ENCODE data around the gene EHMT2. TPM values are rescaled to one million over a fixed set of nuclear protein-coding genes. Genes with fewer than 3 reads are reported as not detected.
A peak's percentile ranks its signal among the peaks of the same experiment; 100 is the strongest.

EHMT2 gene
- total and polyA plus RNA-seq, 2 of the 13 experiments (the other 11 are each of a cell fraction or from before 2014, with no cell fraction given), result 55.2 to 69.2 TPM

GRCh38 chr6:31834367-31835250 lies 62.9 kb downstream of the EHMT2 start (continued):
- TF ChIP-seq, protein P1, sequence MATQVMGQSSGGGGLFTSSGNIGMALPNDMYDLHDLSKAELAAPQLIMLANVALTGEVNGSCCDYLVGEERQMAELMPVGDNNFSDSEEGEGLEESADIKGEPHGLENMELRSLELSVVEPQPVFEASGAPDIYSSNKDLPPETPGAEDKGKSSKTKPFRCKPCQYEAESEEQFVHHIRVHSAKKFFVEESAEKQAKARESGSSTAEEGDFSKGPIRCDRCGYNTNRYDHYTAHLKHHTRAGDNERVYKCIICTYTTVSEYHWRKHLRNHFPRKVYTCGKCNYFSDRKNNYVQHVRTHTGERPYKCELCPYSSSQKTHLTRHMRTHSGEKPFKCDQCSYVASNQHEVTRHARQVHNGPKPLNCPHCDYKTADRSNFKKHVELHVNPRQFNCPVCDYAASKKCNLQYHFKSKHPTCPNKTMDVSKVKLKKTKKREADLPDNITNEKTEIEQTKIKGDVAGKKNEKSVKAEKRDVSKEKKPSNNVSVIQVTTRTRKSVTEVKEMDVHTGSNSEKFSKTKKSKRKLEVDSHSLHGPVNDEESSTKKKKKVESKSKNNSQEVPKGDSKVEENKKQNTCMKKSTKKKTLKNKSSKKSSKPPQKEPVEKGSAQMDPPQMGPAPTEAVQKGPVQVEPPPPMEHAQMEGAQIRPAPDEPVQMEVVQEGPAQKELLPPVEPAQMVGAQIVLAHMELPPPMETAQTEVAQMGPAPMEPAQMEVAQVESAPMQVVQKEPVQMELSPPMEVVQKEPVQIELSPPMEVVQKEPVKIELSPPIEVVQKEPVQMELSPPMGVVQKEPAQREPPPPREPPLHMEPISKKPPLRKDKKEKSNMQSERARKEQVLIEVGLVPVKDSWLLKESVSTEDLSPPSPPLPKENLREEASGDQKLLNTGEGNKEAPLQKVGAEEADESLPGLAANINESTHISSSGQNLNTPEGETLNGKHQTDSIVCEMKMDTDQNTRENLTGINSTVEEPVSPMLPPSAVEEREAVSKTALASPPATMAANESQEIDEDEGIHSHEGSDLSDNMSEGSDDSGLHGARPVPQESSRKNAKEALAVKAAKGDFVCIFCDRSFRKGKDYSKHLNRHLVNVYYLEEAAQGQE (IDR thresholded peaks at IDR 0.05; ENCODE audit: borderline replicate concordance in 1 of 2, low read depth in 1 of 2, low read length in 2 of 2), result peak in 1 of 2 experiments; percentile 77; a peak in 2 of 4 replicates
- TF ChIP-seq CHD2 (IDR thresholded peaks at IDR 0.05; ENCODE audit: low read depth, low read length), result 0 out of 2 replicates have a peak, but pooled peaks have one; percentile 22
- 0 out of 2 replicates have a peak, but pooled peaks have one; percentile 75 for TF ChIP-seq MBD4 (IDR thresholded peaks at IDR 0.05; ENCODE audit: borderline replicate concordance, low read length)
- TF ChIP-seq, protein P2, sequence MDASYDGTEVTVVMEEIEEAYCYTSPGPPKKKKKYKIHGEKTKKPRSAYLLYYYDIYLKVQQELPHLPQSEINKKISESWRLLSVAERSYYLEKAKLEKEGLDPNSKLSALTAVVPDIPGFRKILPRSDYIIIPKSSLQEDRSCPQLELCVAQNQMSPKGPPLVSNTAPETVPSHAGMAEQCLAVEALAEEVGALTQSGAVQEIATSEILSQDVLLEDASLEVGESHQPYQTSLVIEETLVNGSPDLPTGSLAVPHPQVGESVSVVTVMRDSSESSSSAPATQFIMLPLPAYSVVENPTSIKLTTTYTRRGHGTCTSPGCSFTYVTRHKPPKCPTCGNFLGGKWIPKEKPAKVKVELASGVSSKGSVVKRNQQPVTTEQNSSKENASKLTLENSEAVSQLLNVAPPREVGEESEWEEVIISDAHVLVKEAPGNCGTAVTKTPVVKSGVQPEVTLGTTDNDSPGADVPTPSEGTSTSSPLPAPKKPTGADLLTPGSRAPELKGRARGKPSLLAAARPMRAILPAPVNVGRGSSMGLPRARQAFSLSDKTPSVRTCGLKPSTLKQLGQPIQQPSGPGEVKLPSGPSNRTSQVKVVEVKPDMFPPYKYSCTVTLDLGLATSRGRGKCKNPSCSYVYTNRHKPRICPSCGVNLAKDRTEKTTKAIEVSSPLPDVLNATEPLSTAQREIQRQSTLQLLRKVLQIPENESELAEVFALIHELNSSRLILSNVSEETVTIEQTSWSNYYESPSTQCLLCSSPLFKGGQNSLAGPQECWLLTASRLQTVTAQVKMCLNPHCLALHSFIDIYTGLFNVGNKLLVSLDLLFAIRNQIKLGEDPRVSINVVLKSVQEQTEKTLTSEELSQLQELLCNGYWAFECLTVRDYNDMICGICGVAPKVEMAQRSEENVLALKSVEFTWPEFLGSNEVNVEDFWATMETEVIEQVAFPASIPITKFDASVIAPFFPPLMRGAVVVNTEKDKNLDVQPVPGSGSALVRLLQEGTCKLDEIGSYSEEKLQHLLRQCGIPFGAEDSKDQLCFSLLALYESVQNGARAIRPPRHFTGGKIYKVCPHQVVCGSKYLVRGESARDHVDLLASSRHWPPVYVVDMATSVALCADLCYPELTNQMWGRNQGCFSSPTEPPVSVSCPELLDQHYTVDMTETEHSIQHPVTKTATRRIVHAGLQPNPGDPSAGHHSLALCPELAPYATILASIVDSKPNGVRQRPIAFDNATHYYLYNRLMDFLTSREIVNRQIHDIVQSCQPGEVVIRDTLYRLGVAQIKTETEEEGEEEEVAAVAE (CRISPR knock-in tag; IDR thresholded peaks at IDR 0.05; ENCODE audit: borderline replicate concordance), result peak; percentile 86
- TF ChIP-seq ZFP36L1 (CRISPR knock-in tag; IDR thresholded peaks at IDR 0.05), result no peak
- TF ChIP-seq KDM6A (CRISPR knock-in tag; IDR thresholded peaks at IDR 0.05; ENCODE audit: low read depth), result no peak
- peak; percentile 72; the same call in 1 of the 2 replicates for TF ChIP-seq ELF4 (CRISPR knock-in tag; IDR thresholded peaks at IDR 0.05; ENCODE audit: borderline replicate concordance)
- peak; percentile 64 for TF ChIP-seq HDAC1 (CRISPR knock-in tag; IDR thresholded peaks at IDR 0.05)
- TF ChIP-seq GFI1 (CRISPR knock-in tag; IDR thresholded peaks at IDR 0.05; ENCODE audit: borderline replicate concordance), result peak; percentile 15; the same call in 1 of the 2 replicates
- TF ChIP-seq, protein P3, sequence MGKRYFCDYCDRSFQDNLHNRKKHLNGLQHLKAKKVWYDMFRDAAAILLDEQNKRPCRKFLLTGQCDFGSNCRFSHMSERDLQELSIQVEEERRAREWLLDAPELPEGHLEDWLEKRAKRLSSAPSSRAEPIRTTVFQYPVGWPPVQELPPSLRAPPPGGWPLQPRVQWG (CRISPR knock-in tag; IDR thresholded peaks at IDR 0.05; ENCODE audit: borderline replicate concordance, low read depth), result 0 out of 2 replicates have a peak, but pooled peaks have one; percentile 49
- TF ChIP-seq REXO4 (CRISPR knock-in tag; IDR thresholded peaks at IDR 0.05; ENCODE audit: borderline replicate concordance), result no peak; the same call in 1 of the 2 replicates
- peak; percentile 84; the same call in 1 of the 2 replicates for TF ChIP-seq ZNF558 (CRISPR knock-in tag; IDR thresholded peaks at IDR 0.05; ENCODE audit: borderline replicate concordance)
- 0 out of 2 replicates have a peak, but pooled peaks have one; percentile 33 for TF ChIP-seq SIN3B (IDR thresholded peaks at IDR 0.05; ENCODE audit: low read length)
- TF ChIP-seq, protein P4, sequence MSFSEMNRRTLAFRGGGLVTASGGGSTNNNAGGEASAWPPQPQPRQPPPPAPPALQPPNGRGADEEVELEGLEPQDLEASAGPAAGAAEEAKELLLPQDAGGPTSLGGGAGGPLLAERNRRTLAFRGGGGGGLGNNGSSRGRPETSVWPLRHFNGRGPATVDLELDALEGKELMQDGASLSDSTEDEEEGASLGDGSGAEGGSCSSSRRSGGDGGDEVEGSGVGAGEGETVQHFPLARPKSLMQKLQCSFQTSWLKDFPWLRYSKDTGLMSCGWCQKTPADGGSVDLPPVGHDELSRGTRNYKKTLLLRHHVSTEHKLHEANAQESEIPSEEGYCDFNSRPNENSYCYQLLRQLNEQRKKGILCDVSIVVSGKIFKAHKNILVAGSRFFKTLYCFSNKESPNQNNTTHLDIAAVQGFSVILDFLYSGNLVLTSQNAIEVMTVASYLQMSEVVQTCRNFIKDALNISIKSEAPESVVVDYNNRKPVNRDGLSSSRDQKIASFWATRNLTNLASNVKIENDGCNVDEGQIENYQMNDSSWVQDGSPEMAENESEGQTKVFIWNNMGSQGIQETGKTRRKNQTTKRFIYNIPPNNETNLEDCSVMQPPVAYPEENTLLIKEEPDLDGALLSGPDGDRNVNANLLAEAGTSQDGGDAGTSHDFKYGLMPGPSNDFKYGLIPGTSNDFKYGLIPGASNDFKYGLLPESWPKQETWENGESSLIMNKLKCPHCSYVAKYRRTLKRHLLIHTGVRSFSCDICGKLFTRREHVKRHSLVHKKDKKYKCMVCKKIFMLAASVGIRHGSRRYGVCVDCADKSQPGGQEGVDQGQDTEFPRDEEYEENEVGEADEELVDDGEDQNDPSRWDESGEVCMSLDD (CRISPR knock-in tag; IDR thresholded peaks at IDR 0.05; ENCODE audit: borderline replicate concordance), result peak; percentile 82; the same call in 1 of the 2 replicates
- TF ChIP-seq MEF2D (CRISPR knock-in tag; IDR thresholded peaks at IDR 0.05), result no peak; the same call in 1 of the 2 replicates

Data from HepG2 (cell line).